ENCODE measurements around the gene CARD18.

Gene CARD18, protein sequence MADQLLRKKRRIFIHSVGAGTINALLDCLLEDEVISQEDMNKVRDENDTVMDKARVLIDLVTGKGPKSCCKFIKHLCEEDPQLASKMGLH

DNA sequence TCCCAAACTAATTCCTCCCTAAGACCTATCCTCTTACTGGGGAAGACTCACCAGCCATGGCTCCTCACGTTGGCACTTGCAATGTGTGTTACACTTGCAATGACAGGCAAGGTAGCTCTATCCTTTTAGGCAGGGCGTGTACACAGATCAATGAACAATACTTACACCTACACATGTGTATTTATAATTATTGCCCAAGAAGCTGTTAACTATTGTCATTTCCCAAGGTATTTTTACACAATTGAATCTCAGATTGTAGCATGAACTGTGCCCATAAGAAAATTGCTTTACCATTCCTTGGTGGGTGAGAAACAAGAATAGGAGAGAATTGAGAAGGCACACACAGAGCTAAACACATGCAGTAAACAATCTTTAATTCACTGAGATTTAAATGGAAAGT, at the start of gene CARD18:
TSS of gene CARD18 (minus strand) at position 101 of the 400 bp plus-strand sequence. CDS start at position 58, 43 bp downstream.
- no peaks in the 10 kb centered on the region for H3K4me1 ChIP-seq
- H3K27me3 ChIP-seq (ENCODE audit: low read depth) = no peaks in the 10 kb centered on the region
- no peaks in the 10 kb centered on the region for H3K9me3 ChIP-seq
- no peak for DNase-seq (ENCODE audit: low spot score in 2 of 2)
- no peak within 1 kb of the TSS for H3K4me3 ChIP-seq
- in situ Hi-C loops (cut with MboI; ENCODE audit: low sequenced_read_pairs) = no loop called here
- no peaks in the 10 kb centered on the region for H3K36me3 ChIP-seq (replicated peaks)

DNA sequence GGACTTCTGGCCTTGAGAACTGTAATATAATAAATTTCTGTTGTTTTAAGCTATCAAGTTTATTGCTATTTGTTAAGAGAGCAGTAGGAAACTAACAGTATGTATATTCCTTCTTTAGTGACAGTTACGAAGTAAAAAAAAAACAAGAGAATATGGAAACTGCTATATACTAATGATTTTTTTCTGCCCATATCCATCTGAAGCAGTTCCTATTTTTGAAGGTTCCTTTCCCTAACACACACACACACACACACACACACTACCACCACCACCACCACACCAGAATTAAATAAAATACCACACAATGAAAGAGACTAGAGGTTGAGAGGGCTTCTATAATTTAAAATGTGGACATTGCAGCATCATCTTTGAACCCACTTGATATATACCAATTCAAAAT, 44.4 kb upstream of the CARD18 start:
- Histone ChIP-seq H3K4me1 (no peaks in the 10 kb centered on the region), H3K4me3 (no peak overlapping the region), H3K27me3 (ENCODE audit: low read depth) (no peaks in the 10 kb centered on the region), H3K36me3 (replicated peaks) (no peaks in the 10 kb centered on the region), H3K9me3 (no peaks in the 10 kb centered on the region)
- in situ Hi-C loops (cut with MboI; ENCODE audit: low sequenced_read_pairs) = no loop called here
- no peak for DNase-seq (ENCODE audit: low spot score in 2 of 2)

DNA sequence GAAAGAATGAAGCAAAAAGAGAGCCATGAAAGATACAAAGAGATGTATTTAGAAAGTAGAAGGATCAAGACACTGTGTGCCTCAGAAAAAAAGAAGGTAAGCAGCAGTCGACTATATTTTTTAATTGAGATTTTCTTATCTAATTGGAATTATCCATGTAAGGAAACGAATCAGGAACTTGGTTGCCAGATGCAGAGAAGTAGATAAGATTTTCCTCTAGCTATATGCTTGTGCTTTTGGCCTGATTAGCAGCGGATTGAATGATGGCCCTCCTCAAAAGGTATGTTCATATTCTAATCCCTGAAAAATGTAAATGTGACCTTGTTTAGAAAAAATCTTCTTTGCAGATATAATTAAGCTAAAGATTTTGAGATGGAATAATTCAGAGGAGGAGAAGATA, 43.9 kb upstream of the CARD18 start:
- no peak overlapping the region for H3K4me3 ChIP-seq
- DNase-seq (ENCODE audit: low spot score in 2 of 2) = no peak
- no peaks in the 10 kb centered on the region for H3K9me3 ChIP-seq
- no peaks in the 10 kb centered on the region for H3K4me1 ChIP-seq
- H3K36me3 ChIP-seq (replicated peaks) = no peaks in the 10 kb centered on the region
- in situ Hi-C loops (cut with MboI; ENCODE audit: low sequenced_read_pairs) = no loop called here
- no peaks in the 10 kb centered on the region for H3K27me3 ChIP-seq (ENCODE audit: low read depth)

DNA sequence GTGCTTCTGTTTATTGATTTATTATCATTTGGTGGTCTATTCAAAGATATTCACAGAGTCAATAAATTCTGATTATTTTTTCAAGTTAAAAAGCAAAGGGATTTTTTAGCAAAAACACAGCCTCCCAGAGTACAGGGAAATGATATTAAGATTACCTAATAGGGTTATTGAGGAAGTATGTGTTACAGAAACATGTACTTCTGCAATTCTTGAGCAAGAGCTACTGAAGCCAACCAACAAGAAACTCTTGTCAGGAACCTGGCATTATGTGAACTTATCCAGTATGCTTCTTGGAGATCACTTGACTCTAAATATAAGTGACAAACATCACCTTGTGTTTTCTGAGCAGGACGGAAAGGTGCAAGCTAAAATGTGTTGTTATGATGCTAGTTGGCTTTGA, 42.0 kb upstream of the CARD18 start:
- no peaks in the 10 kb centered on the region for H3K9me3 ChIP-seq
- no peaks in the 10 kb centered on the region for H3K27me3 ChIP-seq (ENCODE audit: low read depth)
- H3K4me1 ChIP-seq = no peaks in the 10 kb centered on the region
- H3K4me3 ChIP-seq = no peak overlapping the region
- H3K36me3 ChIP-seq (replicated peaks) = no peaks in the 10 kb centered on the region
- DNase-seq (ENCODE audit: low spot score in 2 of 2) = no peak
- in situ Hi-C loops (cut with MboI; ENCODE audit: low sequenced_read_pairs) = no loop called here

DNA sequence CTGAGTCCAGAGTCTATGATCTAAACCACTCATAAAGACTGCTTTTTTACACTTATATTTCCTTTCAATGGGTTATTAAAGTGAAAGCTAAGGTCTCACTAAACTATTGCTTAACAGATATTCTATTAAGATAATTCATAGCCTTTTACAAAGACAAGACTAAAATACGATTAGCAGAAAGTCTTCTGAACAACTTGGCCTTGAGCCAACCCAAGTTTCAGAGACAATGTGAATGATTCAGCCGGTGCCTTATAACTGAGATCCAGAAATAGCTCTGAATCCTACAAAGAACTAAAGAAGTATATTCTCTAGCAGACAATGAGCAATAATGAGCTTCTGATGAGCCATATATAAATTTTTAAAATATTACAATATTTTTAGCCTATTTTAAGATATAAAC, 41.5 kb upstream of the CARD18 start:
- in situ Hi-C loops (cut with MboI; ENCODE audit: low sequenced_read_pairs) = no loop called here

DNA sequence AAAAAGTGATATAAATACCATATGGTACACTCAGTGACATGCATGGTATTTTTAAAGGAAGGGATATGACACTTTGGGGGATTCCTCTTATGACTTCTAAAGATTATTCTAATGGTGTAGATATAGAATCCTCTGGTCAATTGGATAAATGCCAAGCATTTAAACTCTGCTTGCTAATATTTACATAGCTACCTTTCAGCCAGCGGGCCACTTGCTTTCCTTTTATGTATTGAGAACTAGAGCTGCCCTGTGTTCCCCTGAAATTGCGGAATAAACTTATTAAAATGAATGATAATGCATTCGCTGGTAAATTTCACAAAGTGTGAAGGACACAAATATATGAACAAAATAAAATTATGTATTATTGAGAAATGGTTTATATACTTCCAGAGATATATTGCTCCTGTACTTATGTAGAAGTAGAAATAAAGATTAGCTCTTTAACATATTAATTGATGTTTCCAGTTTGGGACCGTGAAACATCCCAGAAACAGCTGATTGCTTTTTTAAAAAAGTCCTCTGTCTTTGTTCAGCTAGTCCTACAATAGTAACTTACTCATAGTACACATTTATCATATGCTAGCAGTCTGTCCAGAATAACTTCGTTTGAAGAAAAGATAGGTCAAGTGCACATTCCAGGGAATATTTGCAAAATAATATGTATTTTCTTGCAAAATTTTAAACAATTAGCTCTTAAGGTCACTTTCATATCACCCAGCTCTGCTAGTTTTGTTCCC, 40.1 kb upstream of the CARD18 start:
- H3K4me3 ChIP-seq = no peak overlapping the region
- H3K27me3 ChIP-seq (ENCODE audit: low read depth) = no peaks in the 10 kb centered on the region
- in situ Hi-C loops (cut with MboI; ENCODE audit: low sequenced_read_pairs) = no loop called here
- H3K9me3 ChIP-seq = no peaks in the 10 kb centered on the region
- H3K4me1 ChIP-seq = no peaks in the 10 kb centered on the region
- no peak for DNase-seq (ENCODE audit: low spot score in 2 of 2)
- no peaks in the 10 kb centered on the region for H3K36me3 ChIP-seq (replicated peaks)

More for the DNA sequence above, 41.5 kb upstream of the CARD18 start:
- Histone ChIP-seq H3K4me1 (no peaks in the 10 kb centered on the region), H3K4me3 (no peak overlapping the region), H3K9me3 (no peaks in the 10 kb centered on the region), H3K27me3 (ENCODE audit: low read depth) (no peaks in the 10 kb centered on the region), H3K36me3 (replicated peaks) (no peaks in the 10 kb centered on the region)
- DNase-seq (ENCODE audit: low spot score in 2 of 2) = no peak

DNA sequence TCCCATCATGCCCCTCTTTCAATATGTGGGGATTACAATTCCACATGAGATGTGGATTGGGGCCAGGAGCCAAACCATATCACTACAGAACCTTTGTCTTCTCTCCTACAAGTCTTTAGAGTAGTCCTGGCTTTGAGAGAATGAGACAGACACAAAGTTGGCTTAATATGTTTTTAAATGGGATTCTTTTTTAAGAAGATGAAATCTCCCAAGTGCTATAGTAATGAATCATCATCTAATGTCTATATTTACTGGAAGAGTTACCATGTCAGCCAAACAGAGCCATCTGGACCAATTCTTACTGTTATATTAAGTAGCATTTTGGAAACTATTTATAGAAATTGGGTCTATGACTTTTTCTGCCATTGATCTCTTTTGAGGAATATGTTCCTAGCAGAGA, 38.1 kb upstream of the CARD18 start:
- DNase-seq (ENCODE audit: low spot score in 2 of 2) = no peak

DNA sequence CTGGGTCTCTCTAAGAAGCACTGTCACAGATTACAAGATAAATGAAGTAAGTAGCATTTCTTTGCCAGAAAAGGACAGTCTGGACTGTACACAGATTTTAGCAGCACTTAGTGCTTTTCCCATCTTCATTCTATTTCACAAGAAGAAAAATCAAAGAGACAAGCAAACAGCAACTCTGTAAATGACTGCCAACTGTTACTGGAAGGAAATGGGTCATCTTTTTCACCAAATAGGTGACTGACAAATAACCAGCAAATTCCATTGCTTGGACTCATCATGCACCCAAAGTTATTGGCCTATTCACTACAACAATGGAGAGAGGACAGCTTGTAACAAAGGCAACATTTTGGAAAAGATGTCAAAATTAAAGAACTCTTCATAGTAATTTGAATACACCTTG, 28.9 kb upstream of the CARD18 start:
- Histone ChIP-seq H3K27me3 (ENCODE audit: low read depth) (no peaks in the 10 kb centered on the region), H3K4me3 (no peak overlapping the region), H3K9me3 (no peaks in the 10 kb centered on the region), H3K36me3 (replicated peaks) (no peaks in the 10 kb centered on the region), H3K4me1 (no peaks in the 10 kb centered on the region)
- DNase-seq (ENCODE audit: low spot score in 2 of 2) = no peak
- in situ Hi-C loops (cut with MboI; ENCODE audit: low sequenced_read_pairs) = no loop called here

More for the DNA sequence above, 38.1 kb upstream of the CARD18 start:
- Histone ChIP-seq H3K36me3 (replicated peaks) (no peaks in the 10 kb centered on the region), H3K4me1 (no peaks in the 10 kb centered on the region), H3K9me3 (no peaks in the 10 kb centered on the region), H3K27me3 (ENCODE audit: low read depth) (no peaks in the 10 kb centered on the region), H3K4me3 (no peak overlapping the region)
- in situ Hi-C loops (cut with MboI; ENCODE audit: low sequenced_read_pairs) = no loop called here

DNA sequence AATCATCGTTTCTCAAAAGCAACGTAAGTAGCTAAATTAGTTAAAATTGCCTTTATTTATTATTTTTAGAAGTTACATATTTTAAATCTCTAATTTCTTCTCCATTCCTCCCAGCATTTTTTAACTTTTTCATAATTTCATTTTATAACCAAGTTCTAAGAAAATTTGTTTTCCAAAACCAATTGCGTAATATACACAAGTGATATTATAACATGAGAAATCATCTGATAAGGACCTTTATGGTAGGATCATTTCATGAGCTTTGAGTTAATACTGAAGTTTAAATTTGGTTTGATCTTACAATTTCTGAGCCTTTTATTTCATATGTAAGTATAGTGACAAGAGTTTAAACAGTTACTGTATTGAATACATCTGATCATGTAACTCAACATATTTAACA, 27.7 kb upstream of the CARD18 start:
- Histone ChIP-seq H3K27me3 (ENCODE audit: low read depth) (no peaks in the 10 kb centered on the region), H3K9me3 (no peaks in the 10 kb centered on the region), H3K4me1 (no peaks in the 10 kb centered on the region), H3K4me3 (no peak overlapping the region), H3K36me3 (replicated peaks) (no peaks in the 10 kb centered on the region)
- in situ Hi-C loops (cut with MboI; ENCODE audit: low sequenced_read_pairs) = no loop called here
- DNase-seq (ENCODE audit: low spot score in 2 of 2) = no peak

DNA sequence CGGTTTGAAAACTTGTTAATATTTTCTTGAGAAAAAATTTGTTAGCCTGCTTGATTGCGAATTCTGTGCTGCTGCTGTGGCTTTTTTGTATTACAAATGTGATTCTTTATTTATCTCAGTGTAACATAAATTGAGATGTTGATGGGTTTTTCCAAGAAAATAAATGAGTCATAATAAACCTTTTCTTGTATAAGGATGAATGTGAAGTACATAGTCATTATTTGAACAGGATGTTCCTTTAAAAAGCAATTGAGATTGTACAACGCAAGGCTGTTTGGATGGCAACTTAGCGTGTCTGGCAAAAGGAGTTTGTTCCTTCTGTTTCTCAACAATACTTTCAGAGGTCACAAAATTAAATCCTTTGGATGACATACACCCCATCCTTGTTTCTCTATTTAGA, 24.6 kb upstream of the CARD18 start:
- no peak for DNase-seq (ENCODE audit: low spot score in 2 of 2)
- Histone ChIP-seq H3K4me3 (no peak overlapping the region), H3K36me3 (replicated peaks) (no peaks in the 10 kb centered on the region), H3K9me3 (no peaks in the 10 kb centered on the region), H3K27me3 (ENCODE audit: low read depth) (no peaks in the 10 kb centered on the region), H3K4me1 (no peaks in the 10 kb centered on the region)
- in situ Hi-C loops (cut with MboI; ENCODE audit: low sequenced_read_pairs) = no loop called here

DNA sequence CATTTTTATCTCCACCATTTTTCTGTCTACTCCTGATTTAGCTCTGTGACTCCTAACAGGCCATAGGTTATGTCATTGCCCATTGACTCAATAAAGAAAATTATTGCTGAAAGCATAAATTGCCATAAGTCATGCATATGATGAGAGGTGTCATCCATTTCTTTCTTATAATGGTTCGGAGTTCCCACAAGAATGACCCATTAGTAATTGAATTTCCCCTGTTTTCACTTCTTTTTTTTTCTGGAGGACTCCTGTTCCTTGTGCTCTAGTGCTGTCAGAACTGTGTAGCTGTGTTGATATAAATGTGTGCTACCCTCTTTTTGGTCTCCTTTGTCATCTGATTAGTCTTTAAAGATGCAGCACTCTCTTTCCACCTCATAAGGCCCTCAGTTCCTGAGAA, 22.9 kb upstream of the CARD18 start:
- Histone ChIP-seq H3K9me3 (no peaks in the 10 kb centered on the region), H3K27me3 (ENCODE audit: low read depth) (no peaks in the 10 kb centered on the region), H3K4me1 (no peaks in the 10 kb centered on the region), H3K36me3 (replicated peaks) (no peaks in the 10 kb centered on the region), H3K4me3 (no peak overlapping the region)
- no peak for DNase-seq (ENCODE audit: low spot score in 2 of 2)
- in situ Hi-C loops (cut with MboI; ENCODE audit: low sequenced_read_pairs) = no loop called here

DNA sequence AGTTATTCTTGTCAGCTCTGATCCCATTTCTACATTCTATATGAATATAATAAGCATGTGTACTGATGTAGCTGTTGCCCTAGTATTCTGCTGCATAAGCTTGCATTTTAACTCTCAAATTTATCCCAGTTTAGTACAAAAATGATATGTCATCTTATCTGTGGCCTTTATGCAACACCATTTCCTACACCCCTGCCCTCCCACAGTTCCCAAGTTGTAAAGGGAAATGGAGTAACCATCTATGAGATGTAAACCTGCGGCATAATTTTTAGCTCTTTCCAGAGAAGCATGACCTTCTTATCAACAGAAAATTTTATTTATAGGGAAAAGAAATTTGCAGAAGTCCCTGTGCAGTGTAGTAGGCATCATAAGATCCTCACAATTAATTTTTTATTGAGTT, 18.9 kb upstream of the CARD18 start:
- no peaks in the 10 kb centered on the region for H3K27me3 ChIP-seq (ENCODE audit: low read depth)
- in situ Hi-C loops (cut with MboI; ENCODE audit: low sequenced_read_pairs) = no loop called here
- no peak overlapping the region for H3K4me3 ChIP-seq
- H3K36me3 ChIP-seq (replicated peaks) = no peaks in the 10 kb centered on the region
- no peaks in the 10 kb centered on the region for H3K9me3 ChIP-seq
- DNase-seq (ENCODE audit: low spot score in 2 of 2) = no peak
- H3K4me1 ChIP-seq = no peaks in the 10 kb centered on the region

DNA sequence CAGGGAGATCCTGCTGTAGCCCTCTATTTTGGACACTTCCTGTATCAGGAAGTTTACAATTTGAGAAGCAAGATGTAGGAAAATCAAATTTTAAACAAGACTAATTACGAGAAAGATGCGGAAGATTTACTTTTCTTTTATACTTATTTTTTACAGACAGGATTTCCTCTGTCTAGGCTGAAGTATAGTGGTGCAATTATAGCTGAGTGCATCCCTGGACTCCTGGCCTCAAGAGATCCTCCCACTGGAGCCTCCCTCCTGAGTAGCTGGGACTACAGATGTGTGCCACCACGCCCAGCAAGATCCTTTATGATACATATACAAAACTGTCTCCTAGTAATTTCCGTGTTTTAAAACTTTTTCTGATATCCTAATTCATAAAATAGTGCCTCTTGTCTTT, 17.2 kb upstream of the CARD18 start:
- no peak overlapping the region for H3K4me3 ChIP-seq
- in situ Hi-C loops (cut with MboI; ENCODE audit: low sequenced_read_pairs) = no loop called here
- DNase-seq (ENCODE audit: low spot score in 2 of 2) = no peak
- no peaks in the 10 kb centered on the region for H3K9me3 ChIP-seq
- H3K36me3 ChIP-seq (replicated peaks) = no peaks in the 10 kb centered on the region
- H3K27me3 ChIP-seq (ENCODE audit: low read depth) = no peaks in the 10 kb centered on the region
- no peaks in the 10 kb centered on the region for H3K4me1 ChIP-seq

DNA sequence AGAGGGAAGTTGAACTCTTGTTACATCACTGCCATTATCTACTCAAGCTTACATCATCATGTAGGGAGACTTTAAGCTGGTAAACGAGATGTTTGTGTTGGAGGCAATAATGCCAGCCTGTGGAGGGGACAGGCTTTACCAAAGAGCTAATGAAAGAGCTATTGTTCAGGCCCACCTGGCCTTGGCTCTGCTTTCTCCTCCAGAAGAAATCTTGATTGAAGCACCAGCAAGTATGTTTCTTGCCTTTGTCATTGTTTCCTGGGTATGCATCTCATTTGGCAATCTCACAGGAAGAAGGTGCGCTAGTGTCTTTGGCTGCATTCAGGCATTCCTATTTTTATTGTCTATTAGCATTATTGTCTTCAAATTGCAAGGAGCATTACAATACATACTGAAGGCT, 16.7 kb upstream of the CARD18 start:
- Histone ChIP-seq H3K4me3 (no peak overlapping the region), H3K4me1 (no peaks in the 10 kb centered on the region), H3K36me3 (replicated peaks) (no peaks in the 10 kb centered on the region), H3K27me3 (ENCODE audit: low read depth) (no peaks in the 10 kb centered on the region), H3K9me3 (no peaks in the 10 kb centered on the region)
- in situ Hi-C loops (cut with MboI; ENCODE audit: low sequenced_read_pairs) = no loop called here
- DNase-seq (ENCODE audit: low spot score in 2 of 2) = no peak

DNA sequence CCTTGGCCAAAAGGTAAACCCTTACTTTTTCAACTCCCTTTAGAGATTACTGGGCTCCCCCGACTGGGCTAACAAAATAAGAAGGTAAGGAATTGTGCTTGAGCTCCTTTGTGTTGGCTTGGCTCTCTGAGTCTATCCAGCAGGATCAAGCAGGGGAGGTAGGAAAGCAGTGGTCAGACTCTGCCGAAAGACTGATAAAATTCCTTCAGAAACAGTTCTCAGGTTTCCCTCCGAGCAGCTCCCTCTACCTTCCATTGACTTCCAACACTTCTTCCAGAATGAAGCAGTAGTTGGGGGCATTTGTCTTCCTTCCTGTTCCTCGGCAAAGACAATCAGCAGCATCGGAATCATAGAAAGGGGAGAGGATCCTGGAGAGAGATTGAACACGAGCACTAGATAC, 16.1 kb upstream of the CARD18 start:
- no peaks in the 10 kb centered on the region for H3K36me3 ChIP-seq (replicated peaks)
- in situ Hi-C loops (cut with MboI; ENCODE audit: low sequenced_read_pairs) = no loop called here

More for the DNA sequence above, 16.1 kb upstream of the CARD18 start:
- Histone ChIP-seq H3K4me3 (no peak overlapping the region), H3K27me3 (ENCODE audit: low read depth) (no peaks in the 10 kb centered on the region), H3K9me3 (no peaks in the 10 kb centered on the region), H3K4me1 (no peaks in the 10 kb centered on the region)
- no peak for DNase-seq (ENCODE audit: low spot score in 2 of 2)
